Right lobe of liver (tissue), 4 donors: ENCODE results near the gene MTM1.

Source experiments
- POLR2A ChIP-seq: fragments of 450-650 bp; IDR thresholded peaks from one replicate; pipeline ENCODE4 v1.6.1; 2017; ENCODE audit warnings: antibody characterized with exemption, mild to moderate bottlenecking
- TF ChIP-seq, protein P1 (sequence below), 4 donors: fragments of 200-600 bp in 3 of 4; fragments of 450-650 bp in 1 of 4; IDR thresholded peaks; one replicate each; pipeline versions ENCODE4 v1.5.1 to v1.8.0; 2016 to 2022; ENCODE audit warnings: antibody characterized with exemption in 4 of 4, mild to moderate bottlenecking in 2 of 4
- donor health status: DM: no; HTN: no; CAD: no.
- donor health status: DM: no; HTN: no; CAD: no.
- donor health status: DM: no; HTN: yes; CAD: no.

DNA sequence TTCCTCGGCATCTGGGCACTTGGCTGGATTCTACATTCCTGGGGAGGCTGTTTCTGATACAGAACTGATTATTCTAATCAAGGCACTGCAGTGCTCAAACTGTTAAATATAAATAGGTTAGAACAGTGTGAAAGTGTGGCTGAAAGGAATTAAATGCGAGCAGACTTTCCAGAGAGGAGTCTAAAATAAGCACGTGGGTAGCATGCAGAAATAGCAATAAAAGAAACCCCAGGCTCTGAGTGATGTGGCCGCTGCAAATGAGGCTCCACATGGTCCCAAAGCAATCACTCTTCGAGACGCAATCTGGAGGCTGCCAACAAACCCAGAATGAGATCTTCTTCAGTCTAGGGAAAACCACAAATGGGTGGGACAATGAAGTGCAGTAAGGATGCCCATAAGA lies 30.6 kb upstream of the MTM1 start:
- TF ChIP-seq, protein P1, sequence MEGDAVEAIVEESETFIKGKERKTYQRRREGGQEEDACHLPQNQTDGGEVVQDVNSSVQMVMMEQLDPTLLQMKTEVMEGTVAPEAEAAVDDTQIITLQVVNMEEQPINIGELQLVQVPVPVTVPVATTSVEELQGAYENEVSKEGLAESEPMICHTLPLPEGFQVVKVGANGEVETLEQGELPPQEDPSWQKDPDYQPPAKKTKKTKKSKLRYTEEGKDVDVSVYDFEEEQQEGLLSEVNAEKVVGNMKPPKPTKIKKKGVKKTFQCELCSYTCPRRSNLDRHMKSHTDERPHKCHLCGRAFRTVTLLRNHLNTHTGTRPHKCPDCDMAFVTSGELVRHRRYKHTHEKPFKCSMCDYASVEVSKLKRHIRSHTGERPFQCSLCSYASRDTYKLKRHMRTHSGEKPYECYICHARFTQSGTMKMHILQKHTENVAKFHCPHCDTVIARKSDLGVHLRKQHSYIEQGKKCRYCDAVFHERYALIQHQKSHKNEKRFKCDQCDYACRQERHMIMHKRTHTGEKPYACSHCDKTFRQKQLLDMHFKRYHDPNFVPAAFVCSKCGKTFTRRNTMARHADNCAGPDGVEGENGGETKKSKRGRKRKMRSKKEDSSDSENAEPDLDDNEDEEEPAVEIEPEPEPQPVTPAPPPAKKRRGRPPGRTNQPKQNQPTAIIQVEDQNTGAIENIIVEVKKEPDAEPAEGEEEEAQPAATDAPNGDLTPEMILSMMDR (IDR thresholded peaks at IDR 0.05), result no peak
- TF ChIP-seq POLR2A, result no peak
